HepG2 (cell line): ENCODE results near the gene SPATS2. TPM values are rescaled to one million over a fixed set of nuclear protein-coding genes. Genes with fewer than 3 reads are reported as not detected.

Source experiments
- ATAC-seq: fragments of 200-7000 bp; cut with Tn5 transposase; 3 replicates; pipeline ENCODE4 v1.9.1; 2020; ENCODE audit warnings: mild to moderate bottlenecking, moderate library complexity
- BruUV-seq: library from RNA; stranded (reverse); fragments of 400-500 nt; replicated peaks from 2 replicates; lab custom pipeline; 2021; lab: Mats Ljungman, UMichigan
- CTCF ChIA-PET: fragments of 300-600 bp; formaldehyde crosslinking; extraction: SDS; loops from one replicate; lab custom pipeline; 2021; ENCODE audit warnings: low total read pairs, inconsistent platforms, low intra/inter-chr PET ratio; lab: Yijun Ruan, JAX
- POLR2A ChIA-PET: fragments of 350-600 bp; sonication (Branson Sonifier 250); formaldehyde crosslinking; loops from one replicate; lab custom pipeline; 2020; ENCODE audit warnings: antibody characterized with exemption, inconsistent platforms; lab: Yijun Ruan, JAX
- DNase-seq: peaks from one replicate; pipeline ENCODE4 v3.0.0-alpha.2; 2015; ENCODE audit warnings: low spot score
- FAIRE-seq: peaks from 3 replicates; lab custom pipeline; 2011; peaks lifted over from hg19 to GRCh38; lab: Jason Lieb, UNC
- H2AFZ ChIP-seq: one replicate; pipeline ENCODE4 v1.6.1; 2011; ENCODE audit warnings: low read length, inconsistent platforms
- H3K27ac ChIP-seq: fragments of 300-600 bp; 3 replicates; pipeline ENCODE4 v1.8.0; 2011; ENCODE audit warnings: mixed run types, mild to moderate bottlenecking, mixed read lengths, low read length, inconsistent platforms; ENCODE audit not compliant: insufficient read depth; ENCODE audit errors: extremely low read length
- H3K27me3 ChIP-seq, 2 experiments: fragments of 200-600 bp in 1 of 2; 2 replicates in 1 of 2; 3 replicates in 1 of 2; pipeline versions ENCODE4 v1.6.0 to v1.8.0; 2011; ENCODE audit warnings: low read length in 2 of 2, mild to moderate bottlenecking in 2 of 2, moderate library complexity in 2 of 2, inconsistent platforms in 1 of 2; ENCODE audit not compliant: insufficient read depth in 2 of 2, control insufficient read depth in 1 of 2
- H3K36me3 ChIP-seq, 2 experiments: fragments of 200-600 bp in 1 of 2; replicated peaks in 1 of 2; 2 replicates in 1 of 2; 3 replicates in 1 of 2; pipeline versions ENCODE4 v1.5.1 to v1.8.0; 2011; ENCODE audit warnings: low read length in 2 of 2, inconsistent platforms in 1 of 2; ENCODE audit not compliant: insufficient read depth in 2 of 2, control insufficient read depth in 1 of 2
- H3K4me1 ChIP-seq: 2 replicates; pipeline ENCODE4 v1.5.1; 2012; ENCODE audit warnings: low read length, inconsistent platforms; ENCODE audit not compliant: insufficient read depth
- H3K4me2 ChIP-seq: 2 replicates; pipeline ENCODE4 v1.6.0; 2011; ENCODE audit warnings: low read depth, low read length, inconsistent platforms
- H3K4me3 ChIP-seq, 3 experiments: fragments of 200-600 bp in 1 of 3; sonication (generic), shearing (Covaris generic) in 1 of 3; replicated peaks in 1 of 3; 2 replicates each; pipeline ENCODE4 v1.5.1; 2011 to 2016; ENCODE audit warnings: low read length in 3 of 3, inconsistent platforms in 2 of 3, low read depth in 2 of 3, mild to moderate bottlenecking in 2 of 3, control low read depth in 1 of 3, mixed read lengths in 1 of 3; ENCODE audit not compliant: insufficient read depth in 1 of 3
- H3K79me2 ChIP-seq: one replicate; pipeline ENCODE4 v1.6.1; 2011; ENCODE audit warnings: low read length, inconsistent platforms; ENCODE audit not compliant: insufficient read depth
- H3K9ac ChIP-seq: 2 replicates; pipeline ENCODE4 v1.6.0; 2011; ENCODE audit warnings: mild to moderate bottlenecking, low read depth, low read length, inconsistent platforms; ENCODE audit not compliant: insufficient read depth
- H3K9me3 ChIP-seq: 2 replicates; pipeline ENCODE4 v1.5.1; 2012; ENCODE audit warnings: mild to moderate bottlenecking, low read length
- H4K20me1 ChIP-seq: 2 replicates; pipeline ENCODE4 v1.6.0; 2011; ENCODE audit warnings: inconsistent platforms, mild to moderate bottlenecking, low read length, moderate library complexity; ENCODE audit not compliant: insufficient read depth
- CCDC6 ChIP-seq: sonication (generic); formaldehyde crosslinking; IDR thresholded peaks from 2 replicates; pipeline ENCODE4 v1.8.1; 2022; ENCODE audit warnings: mild to moderate bottlenecking, missing genetic modification reagents, moderate library complexity
- GATAD2A ChIP-seq: IDR thresholded peaks from 2 replicates; pipeline ENCODE4 v1.6.1; 2016
- GZF1 ChIP-seq: sonication (generic); formaldehyde crosslinking; IDR thresholded peaks from 2 replicates; pipeline ENCODE4 v1.5.1; 2020; ENCODE audit warnings: mild to moderate bottlenecking, missing genetic modification reagents
- HMGXB4 ChIP-seq, 2 experiments: sonication (generic) in 1 of 2; formaldehyde crosslinking in 1 of 2; IDR thresholded peaks; 2 replicates each; pipeline versions ENCODE4 v1.4.0 to v1.6.1; 2018 to 2020; ENCODE audit warnings: missing genetic modification reagents in 2 of 2, borderline replicate concordance in 1 of 2, low read depth in 1 of 2, mild to moderate bottlenecking in 1 of 2, missing biosample characterization in 1 of 2
- IKZF5 ChIP-seq: IDR thresholded peaks from 2 replicates; pipeline ENCODE4 v1.6.1; 2018; ENCODE audit warnings: missing genetic modification reagents, mild to moderate bottlenecking, missing compliant biosample characterization
- ISL2 ChIP-seq: sonication (generic); formaldehyde crosslinking; IDR thresholded peaks from 2 replicates; pipeline ENCODE4 v1.5.0; 2020; ENCODE audit warnings: missing genetic modification reagents
- KDM1A ChIP-seq: IDR thresholded peaks from 2 replicates; pipeline ENCODE4 v1.6.1; 2016; ENCODE audit warnings: missing compliant biosample characterization
- MXI1 ChIP-seq: IDR thresholded peaks from 3 replicates; pipeline ENCODE4 v1.6.1; 2012; ENCODE audit warnings: low read depth, low read length, inconsistent platforms, borderline replicate concordance
- NFKBIZ ChIP-seq: IDR thresholded peaks from 2 replicates; pipeline ENCODE4 v1.6.1; 2018; ENCODE audit warnings: missing genetic modification reagents, missing compliant biosample characterization
- SALL2 ChIP-seq: sonication (generic); formaldehyde crosslinking; IDR thresholded peaks from 2 replicates; pipeline ENCODE4 v1.8.1; 2023; ENCODE audit warnings: mild to moderate bottlenecking, missing genetic modification reagents, inconsistent platforms
- SAP130 ChIP-seq: IDR thresholded peaks from 2 replicates; pipeline ENCODE4 v1.6.1; 2016; ENCODE audit warnings: low read depth
- ZBTB7B ChIP-seq: sonication (generic); formaldehyde crosslinking; IDR thresholded peaks from 2 replicates; pipeline ENCODE4 v1.4.0; 2020; ENCODE audit warnings: missing genetic modification reagents
- ZBTB8A ChIP-seq: sonication (generic); formaldehyde crosslinking; IDR thresholded peaks from 2 replicates; pipeline ENCODE4 v1.4.0; 2020; ENCODE audit warnings: mild to moderate bottlenecking, low read depth, missing genetic modification reagents, borderline replicate concordance
- ZNF180 ChIP-seq: sonication (generic); formaldehyde crosslinking; IDR thresholded peaks from 2 replicates; pipeline ENCODE4 v1.4.0; 2020; ENCODE audit warnings: low read depth, missing genetic modification reagents, borderline replicate concordance
- ZNF230 ChIP-seq: sonication (generic); formaldehyde crosslinking; IDR thresholded peaks from 2 replicates; pipeline ENCODE4 v1.4.0; 2020; ENCODE audit warnings: mild to moderate bottlenecking, missing genetic modification reagents
- ZNF335 ChIP-seq: sonication (generic); formaldehyde crosslinking; IDR thresholded peaks from 2 replicates; pipeline ENCODE4 v1.4.0; 2020; ENCODE audit warnings: missing genetic modification reagents
- ZNF546 ChIP-seq: sonication (generic); formaldehyde crosslinking; conservative IDR thresholded peaks from 2 replicates; pipeline ENCODE4 v1.8.1; 2023; ENCODE audit warnings: mild to moderate bottlenecking, missing genetic modification reagents
- WGBS: methylation state at CpG from one replicate; pipeline ENCODE4 v1.1.6; 2017; ENCODE audit warnings: low lambda C conversion rate; 5-methylcytosine and 5-hydroxymethylcytosine counted together
- in situ Hi-C: cut with HindIII; loops from 2 replicates; pipeline ENCODE4 v1.10.0; 2017; ENCODE audit warnings: low pct_unique_long_range_greater_than_20kb; ENCODE audit not compliant: extremely low pct_ligation_motif_present
- intact Hi-C: fragments of 100-400 bp; cut with micrococcal nuclease; formaldehyde crosslinking; loops from one replicate; pipeline ENCODE4 v1.10.0; 2022; ENCODE audit not compliant: unreplicated experiment
- polyA plus RNA-seq, 8 experiments: library from polyadenylated mRNA; depleted of rRNA in 3 of 8; stranded (reverse) in 7 of 8; unstranded in 1 of 8; fragments of >200 nt; fragmentation: Illumina TruSeq in 4 of 8; extraction: Trizol in 4 of 8; gene quantifications; 2 replicates each; pipeline versions ENCODE4 v1.2.1 to v1.2.3, GENCODE V29; 2011 to 2016; ENCODE audit warnings: low read depth in 4 of 8, missing spikeins in 1 of 8, mixed read lengths in 1 of 8; ENCODE audit not compliant: insufficient read depth in 1 of 8
- total RNA-seq, 5 experiments: library from RNA; depleted of rRNA; stranded (reverse); fragments of >200 nt; fragmentation: Illumina TruSeq; extraction: Trizol; gene quantifications; 2 replicates each; pipeline ENCODE4 v1.2.3, GENCODE V29; 2016; ENCODE audit warnings: low read depth in 1 of 5

Gene SPATS2
- total and polyA plus RNA-seq, 2 of the 13 experiments (the other 11 are each of a cell fraction or from before 2014, with no cell fraction given): 19.3 to 28.1 TPM

GRCh38 chr12:49518914-49519573, 151.8 kb downstream of the SPATS2 start:
- peaks cover 3 to 30% of the 10 kb centered on the region in 2 experiments; a peak in 4 of 5 replicates for H3K36me3 ChIP-seq
- in situ Hi-C loops: no loop called here
- BruUV-seq: no TSS peak
- TF ChIP-seq MXI1 (no peak), CCDC6 (CRISPR knock-in tag) (no peak), ZBTB8A (CRISPR knock-in tag) (no peak), IKZF5 (CRISPR knock-in tag) (no peak), ZNF180 (CRISPR knock-in tag) (no peak), NFKBIZ (CRISPR knock-in tag) (no peak), ZNF230 (CRISPR knock-in tag) (no peak), HMGXB4 (CRISPR knock-in tag; IDR thresholded peaks at IDR 0.05; ENCODE audit: borderline replicate concordance in 1 of 2, low read depth in 1 of 2) (no peak), GZF1 (no peak), ISL2 (CRISPR knock-in tag) (no peak), SAP130 (CRISPR knock-in tag) (no peak), GATAD2A (CRISPR knock-in tag) (no peak), ZNF335 (CRISPR knock-in tag) (no peak), KDM1A (CRISPR knock-in tag) (no peak), ZBTB7B (no peak), SALL2 (CRISPR knock-in tag) (no peak), ZNF546 (CRISPR knock-in tag) (no peak)
- no peak for FAIRE-seq
- ChIA-PET POLR2A (interaction anchor here (1.2 to 1.6 kb wide), 2 partner anchors 152 to 172 kb away, joined by 3 to 5 read pairs; partner anchors contain the start of gene SPATS2), CTCF (no interaction called here)
- intact Hi-C loops: no loop called here
- no peak for DNase-seq
- H3K27ac ChIP-seq: no peak overlapping the region
- no peaks in the 10 kb centered on the region for H3K9me3 ChIP-seq
- no peaks in the 10 kb centered on the region for H3K4me1 ChIP-seq
- H3K9ac ChIP-seq: no peak overlapping the region
- H3K4me2 ChIP-seq: no peak overlapping the region
- 98% methylated on average over 2 of the region's 2 CpGs for WGBS
- no peaks in the 10 kb centered on the region for H3K27me3 ChIP-seq
- no peak overlapping the region for H2AFZ ChIP-seq
- H4K20me1 ChIP-seq: no peaks in the 10 kb centered on the region
- no peak overlapping the region for H3K4me3 ChIP-seq
- ATAC-seq: no peak
- no peaks in the 10 kb centered on the region for H3K79me2 ChIP-seq
